CD8-positive, alpha-beta memory T cell (primary cell): ENCODE results near the gene LRRC37A3. TPM values are rescaled to one million over a fixed set of nuclear protein-coding genes. Genes with fewer than 3 reads are reported as not detected.
"Not testable (repeated sequence)": the region's sequence is repeated elsewhere in the genome, so short reads cannot be mapped to it uniquely, and the experiment has no call there.

Source experiments
- CTCF ChIA-PET: fragments of 350-600 bp; sonication (Branson Sonifier 250); formaldehyde crosslinking; loops from one replicate; lab custom pipeline; 2021; ENCODE audit warnings: antibody characterized with exemption; lab: Charles Lee
- POLR2A ChIA-PET: fragments of 350-600 bp; sonication (Branson Sonifier 250); formaldehyde crosslinking; loops from one replicate; lab custom pipeline; 2021; ENCODE audit warnings: antibody characterized with exemption; lab: Charles Lee
- DNase-seq, 5 donors: peaks; one replicate each; pipeline versions ENCODE4 v3.0.0 to v3.0.0-alpha.2; 2020 to 2022; ENCODE audit warnings: mixed read lengths in 1 of 5
- H3K27ac ChIP-seq: one replicate; pipeline ENCODE4 v1.7.0; 2013; ENCODE audit warnings: low read depth, mild to moderate bottlenecking, low read length, moderate library complexity
- H3K27me3 ChIP-seq: 2 replicates; pipeline ENCODE4 v1.7.0; 2013; ENCODE audit warnings: low read length, mild to moderate bottlenecking; ENCODE audit not compliant: insufficient read depth, poor library complexity, severe bottlenecking
- H3K36me3 ChIP-seq: 2 replicates; pipeline ENCODE4 v1.7.0; 2013; ENCODE audit warnings: mild to moderate bottlenecking, low read length, moderate library complexity; ENCODE audit not compliant: insufficient read depth
- H3K4me1 ChIP-seq: 2 replicates; pipeline ENCODE4 v1.7.0; 2013; ENCODE audit warnings: mild to moderate bottlenecking, low read length, moderate library complexity; ENCODE audit not compliant: insufficient read depth
- H3K4me3 ChIP-seq: 2 replicates; pipeline ENCODE4 v1.7.0; 2013; ENCODE audit warnings: mild to moderate bottlenecking, low read length
- H3K9me3 ChIP-seq: 2 replicates; pipeline ENCODE4 v1.7.0; 2013; ENCODE audit warnings: mild to moderate bottlenecking, low read length
- H3K27ac Mint-ChIP-seq, 8 donors: one replicate each; pipeline ENCODE4 v1.8.0; 2020 to 2021; ENCODE audit warnings: mixed read lengths in 8 of 8, mild to moderate bottlenecking in 6 of 8, inconsistent platforms in 3 of 8, moderate library complexity in 3 of 8
- H3K27me3 Mint-ChIP-seq, 2 donors: one replicate each; pipeline ENCODE4 v1.8.0; 2020 to 2021; ENCODE audit warnings: mixed read lengths in 2 of 2, mild to moderate bottlenecking in 1 of 2, moderate library complexity in 1 of 2
- H3K36me3 Mint-ChIP-seq, 3 donors: one replicate each; pipeline ENCODE4 v1.8.0; 2020 to 2021; ENCODE audit warnings: mixed read lengths in 3 of 3, inconsistent platforms in 1 of 3, mild to moderate bottlenecking in 1 of 3
- H3K4me1 Mint-ChIP-seq, 3 donors: one replicate each; pipeline ENCODE4 v1.8.0; 2020 to 2021; ENCODE audit warnings: mixed read lengths in 3 of 3, inconsistent platforms in 1 of 3, mild to moderate bottlenecking in 1 of 3
- H3K4me3 Mint-ChIP-seq, 7 donors: one replicate each; pipeline ENCODE4 v1.8.0; 2020 to 2021; ENCODE audit warnings: mixed read lengths in 7 of 7, mild to moderate bottlenecking in 6 of 7, moderate library complexity in 4 of 7, inconsistent platforms in 2 of 7
- H3K9me3 Mint-ChIP-seq, 5 donors: one replicate each; pipeline ENCODE4 v1.8.0; 2020 to 2022; ENCODE audit warnings: mixed read lengths in 5 of 5, mild to moderate bottlenecking in 3 of 5, moderate library complexity in 2 of 5, inconsistent platforms in 1 of 5
- polyA plus RNA-seq: library from polyadenylated mRNA; unstranded; fragments of 300-500 nt; fragmentation: Illumina TruSeq; gene quantifications from one replicate; pipeline ENCODE4 v1.2.3, GENCODE V29; 2021
- total RNA-seq, 2 experiments: library from RNA; stranded (reverse); gene quantifications; one replicate each; pipeline ENCODE4 v1.2.3, GENCODE V29; 2021

Gene LRRC37A3
- 1 to 10 TPM; 6.6 to 9.3 TPM for total RNA-seq
- polyA plus RNA-seq: 1.5 TPM

DNA sequence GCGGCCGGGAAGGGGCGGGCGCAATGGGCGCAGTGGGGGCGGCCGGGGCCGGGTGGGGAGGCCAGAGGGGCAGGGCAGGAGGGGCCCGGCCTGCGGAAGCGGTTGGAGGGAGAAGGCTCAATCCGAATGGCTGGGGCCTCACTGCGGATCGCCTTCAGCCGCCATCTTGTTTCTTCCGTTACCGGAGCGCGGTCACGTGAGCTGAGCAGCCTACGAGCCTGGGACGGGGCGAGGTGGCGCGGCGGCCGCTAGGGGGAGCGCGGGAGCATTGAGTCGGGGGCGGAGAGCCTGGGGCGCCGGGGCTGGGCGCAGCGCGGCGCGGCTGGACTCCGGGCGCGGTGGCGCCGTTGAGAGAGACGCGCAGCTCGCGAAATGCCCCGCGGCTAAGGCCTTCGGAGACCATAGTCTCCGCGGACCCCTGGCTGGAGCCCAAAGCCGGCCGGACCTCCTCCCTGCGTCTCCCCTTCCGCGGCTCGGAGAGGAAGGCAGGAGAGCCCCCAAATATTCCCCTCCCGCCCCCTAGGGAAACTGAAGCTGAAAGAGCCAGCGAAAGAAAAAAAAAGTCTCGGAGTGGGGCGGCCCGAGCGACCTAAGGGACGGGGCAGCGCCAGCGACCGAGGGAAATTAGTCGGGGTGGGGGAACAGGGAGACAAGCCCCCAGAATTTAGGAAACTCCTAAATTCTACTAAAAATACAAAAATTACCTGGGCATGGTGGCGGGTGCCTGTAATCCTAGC lies at the start of gene LRRC37A3:
Gene LRRC37A3, minus strand, starts transcription at position 190 of the 737 bp plus-strand sequence. CDS start 22,221 bp downstream, outside the sequence.
- Histone ChIP-seq H3K4me3 (peak within 1 kb of the TSS; percentile 65), H3K27ac (peak within 1 kb of the TSS; percentile 82)
- peak; percentile 94 to 100 (median 100) for DNase-seq
- not testable (repeated sequence) for H3K27me3 ChIP-seq, H3K27me3 Mint-ChIP-seq, H3K36me3 Mint-ChIP-seq, H3K9me3 ChIP-seq, H3K36me3 ChIP-seq, H3K9me3 Mint-ChIP-seq, H3K4me1 ChIP-seq
- ChIA-PET POLR2A (interaction anchor here (0.6 to 1.4 kb wide), 4 partner anchors 23 to 269 kb away, joined by 3 to 9 read pairs (median 5); partner anchors contain the start of gene GNA13), CTCF (interaction anchor here (0.6 to 2.4 kb wide), 17 partner anchors 13 to 254 kb away, joined by 3 to 13 read pairs (median 4); partner anchors contain the start of gene RGS9)
- Mint-ChIP-seq H3K27ac (peak within 1 kb of the TSS; percentile 90 to 98 (median 96)), H3K4me3 (peak within 1 kb of the TSS; percentile 88 to 97 (median 91)), H3K4me1 (peaks cover 3 to 14% (median 5%) of the 10 kb centered on the region in 3 donors)

DNA sequence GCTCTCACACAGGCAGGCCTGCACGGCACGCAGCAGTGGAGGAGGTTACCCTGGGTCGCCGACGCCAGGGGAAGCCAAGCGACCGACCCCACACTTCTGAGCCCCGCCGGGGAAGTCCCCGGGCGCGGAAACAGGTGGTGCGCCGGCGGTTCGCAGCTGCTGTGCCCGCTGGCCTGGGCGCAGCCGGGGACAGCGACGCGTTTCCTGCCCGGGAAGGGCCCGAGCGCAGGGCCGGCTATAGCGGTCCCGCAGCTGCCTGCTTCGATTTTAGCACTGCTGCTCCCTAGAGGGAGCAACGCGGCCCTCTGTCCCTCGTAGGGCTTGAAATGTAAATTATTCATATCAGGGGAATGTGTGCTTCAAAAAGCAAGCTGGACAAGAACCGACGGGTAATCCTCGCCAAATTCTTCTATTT lies 46.6 kb upstream of the LRRC37A3 start:
- peak overlapping the region; percentile 89 to 98 (median 98) for H3K27ac Mint-ChIP-seq
- POLR2A ChIA-PET: interaction anchor here (0.7 to 1.5 kb wide), 4 partner anchors 10 to 138 kb away, joined by 4 to 7 read pairs (median 5); no protein-coding TSS in a partner anchor

DNA sequence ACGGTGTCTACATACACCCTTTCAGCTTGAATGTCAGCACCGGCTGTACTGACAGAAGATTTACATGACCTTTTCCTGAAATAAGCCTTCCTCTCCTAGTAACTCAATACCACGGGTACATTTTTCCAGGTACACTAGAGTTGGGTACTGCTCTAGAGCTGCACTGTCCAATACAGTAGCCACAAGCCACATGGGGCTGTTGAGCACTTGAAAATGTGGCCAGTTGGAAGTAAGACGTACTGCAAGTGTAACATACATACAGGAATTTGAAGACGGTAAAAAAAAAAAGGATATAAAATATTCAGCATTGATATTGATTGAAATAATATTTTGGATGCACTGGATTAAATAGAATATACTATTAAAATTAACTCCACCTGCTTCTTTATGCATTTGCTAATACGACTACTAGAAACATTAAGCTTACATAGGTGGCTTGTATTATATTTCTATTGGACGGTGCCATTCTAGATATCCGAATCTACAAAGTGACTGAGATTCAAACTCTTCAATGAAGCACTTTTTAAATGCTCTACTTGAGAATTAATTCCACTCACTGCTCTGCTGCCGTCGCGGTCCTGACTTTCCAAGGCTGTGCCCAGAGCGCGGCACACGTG lies 46.1 kb upstream of the LRRC37A3 start:
- Mint-ChIP-seq H3K4me1 (peaks cover 58 to 75% (median 72%) of the 10 kb centered on the region in 3 donors), H3K27ac (peak overlapping the region; percentile 78 to 98 (median 96)), H3K4me3 (peak overlapping the region; percentile 29 to 70 (median 57))
- not testable (repeated sequence) for DNase-seq, H3K4me3 ChIP-seq, H3K9me3 Mint-ChIP-seq, H3K36me3 Mint-ChIP-seq, H3K36me3 ChIP-seq, H3K27me3 Mint-ChIP-seq, H3K9me3 ChIP-seq, H3K27me3 ChIP-seq
- H3K4me1 ChIP-seq: peaks cover 62% of the 10 kb centered on the region
- ChIA-PET POLR2A (interaction anchor here (0.7 to 1.5 kb wide), 4 partner anchors 11 to 139 kb away, joined by 4 to 7 read pairs (median 5); no protein-coding TSS in a partner anchor), CTCF (interaction anchor here (1.4 to 2.3 kb wide), 3 partner anchors 10 to 135 kb away, joined by 6 to 13 read pairs (median 12); no protein-coding TSS in a partner anchor)
- peak overlapping the region; percentile 48 for H3K27ac ChIP-seq

More for the DNA sequence above, 46.6 kb upstream of the LRRC37A3 start:
- not testable (repeated sequence) for H3K36me3 ChIP-seq, H3K27me3 ChIP-seq, H3K9me3 ChIP-seq, H3K36me3 Mint-ChIP-seq, H3K9me3 Mint-ChIP-seq, H3K27me3 Mint-ChIP-seq, H3K4me3 ChIP-seq
- CTCF ChIA-PET: interaction anchor here (1.4 to 2.3 kb wide), 4 partner anchors 10 to 135 kb away, joined by 3 to 13 read pairs (median 9); partner anchors contain the start of gene GNA13
- peaks cover 68% of the 10 kb centered on the region for H3K4me1 ChIP-seq
- DNase-seq: peak; percentile 78 to 94 (median 89)
- peak overlapping the region; percentile 48 for H3K27ac ChIP-seq
- Mint-ChIP-seq H3K4me1 (peaks cover 63 to 80% (median 77%) of the 10 kb centered on the region in 3 donors), H3K4me3 (peak overlapping the region; percentile 29 to 70 (median 58))

DNA sequence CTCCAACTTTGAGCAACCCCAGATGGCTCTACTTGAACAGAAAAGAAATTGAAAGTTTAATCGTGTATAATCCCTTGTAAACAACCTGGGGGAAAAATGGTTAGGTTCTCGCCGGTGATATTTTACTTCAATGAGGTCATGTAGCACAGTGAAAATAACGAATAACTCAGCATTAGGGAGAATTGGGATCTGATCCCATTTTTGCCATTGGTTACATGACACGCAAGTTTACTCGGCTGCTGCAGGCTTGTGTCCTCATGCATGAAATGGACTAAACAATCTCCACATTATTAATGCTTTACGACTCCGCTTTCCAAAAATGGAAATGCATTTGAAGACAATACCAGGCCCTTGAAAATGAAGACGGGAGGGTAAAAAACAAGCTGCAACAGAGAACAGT lies 45.5 kb upstream of the LRRC37A3 start:
- Histone ChIP-seq H3K27ac (no peak overlapping the region), H3K27me3 (no peaks in the 10 kb centered on the region), H3K9me3 (no peaks in the 10 kb centered on the region), H3K4me1 (peaks cover 57% of the 10 kb centered on the region), H3K4me3 (no peak overlapping the region), H3K36me3 (no peaks in the 10 kb centered on the region)
- Mint-ChIP-seq H3K9me3 (no peaks in the 10 kb centered on the region), H3K27me3 (no peaks in the 10 kb centered on the region), H3K36me3 (no peaks in the 10 kb centered on the region), H3K27ac (peak overlapping the region in 7 of 8 donors; percentile 93 to 98 (median 97)), H3K4me3 (peak overlapping the region in 2 of 7 donors; percentile 33 to 41), H3K4me1 (peaks cover 55 to 69% (median 66%) of the 10 kb centered on the region in 3 donors)
- ChIA-PET CTCF (interaction anchor here (1.4 to 2.3 kb wide), 3 partner anchors 11 to 136 kb away, joined by 6 to 13 read pairs (median 12); no protein-coding TSS in a partner anchor), POLR2A (interaction anchor here (1.3 kb wide), 1 partner anchor 21 kb away, joined by 5 read pairs; no protein-coding TSS in a partner anchor)
- no peak for DNase-seq

DNA sequence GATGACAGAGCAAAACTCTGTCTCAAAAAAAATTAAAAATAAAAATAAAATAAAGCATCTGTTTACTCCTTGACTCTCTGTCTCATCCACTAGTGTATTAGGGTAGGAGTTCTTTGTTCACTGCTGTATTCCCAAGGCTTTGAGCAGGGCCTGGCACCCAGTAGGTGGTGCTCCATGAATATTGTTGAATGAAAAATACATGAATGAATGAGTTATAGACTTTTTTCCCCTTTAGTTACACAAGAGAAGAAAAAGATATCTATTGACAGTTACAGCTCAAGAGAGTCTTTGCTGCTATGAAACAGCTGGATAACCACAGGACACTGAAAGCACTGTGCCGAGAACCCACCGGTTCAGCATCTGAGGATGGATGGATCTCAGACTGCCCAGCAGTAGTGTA lies 44.5 kb upstream of the LRRC37A3 start:
- H3K4me1 Mint-ChIP-seq: peaks cover 48 to 61% (median 58%) of the 10 kb centered on the region in 3 donors
- POLR2A ChIA-PET: not testable (repeated sequence)
- CTCF ChIA-PET: interaction anchor here (2.3 to 2.9 kb wide), 2 partner anchors 11 to 137 kb away, joined by 7 to 13 read pairs; no protein-coding TSS in a partner anchor

DNA sequence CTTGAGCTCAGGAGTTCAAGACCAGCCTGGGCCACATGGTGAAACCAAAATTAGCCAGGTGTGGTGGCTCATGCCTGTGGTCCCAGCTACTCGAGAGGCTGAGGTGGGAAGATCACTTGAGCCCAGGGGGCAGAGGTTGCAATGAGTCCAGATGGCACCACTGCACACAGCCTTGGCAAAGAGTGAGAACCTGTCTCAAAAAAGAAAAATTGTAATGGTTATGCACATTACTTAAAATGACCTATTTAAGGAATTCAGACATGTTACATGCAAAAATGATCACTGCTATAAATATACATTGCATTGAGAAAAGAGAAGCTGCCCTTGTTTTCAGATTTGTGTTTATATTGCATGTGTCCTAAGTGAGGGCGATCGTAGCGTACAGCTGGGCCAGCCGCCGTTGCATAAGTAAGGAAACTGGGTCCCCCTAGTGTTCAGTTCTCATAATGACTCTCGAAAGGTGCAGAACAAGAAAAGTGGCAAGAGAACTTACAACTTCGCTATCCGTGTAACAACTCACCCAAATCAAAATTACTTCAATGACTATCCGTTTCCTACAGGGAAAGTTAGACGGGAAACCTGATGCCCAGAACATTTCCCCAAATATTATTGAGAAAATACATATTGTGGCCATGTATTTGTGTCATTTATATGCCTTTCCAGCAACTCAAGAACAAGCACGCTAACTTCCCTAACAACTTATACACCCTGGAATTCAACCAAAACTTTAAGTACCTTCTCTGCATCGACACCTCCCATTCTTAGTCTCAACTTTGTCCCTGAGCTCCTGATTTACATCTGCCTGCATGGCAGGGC lies 42.5 kb upstream of the LRRC37A3 start:
- Mint-ChIP-seq H3K4me1 (peaks cover 27 to 41% (median 38%) of the 10 kb centered on the region in 3 donors), H3K4me3 (peak overlapping the region in 1 of 7 donors; percentile 32), H3K27ac (peak overlapping the region in 7 of 8 donors; percentile 9 to 89 (median 66))
- H3K9me3 Mint-ChIP-seq, H3K4me3 ChIP-seq, H3K27ac ChIP-seq, H3K9me3 ChIP-seq, H3K27me3 Mint-ChIP-seq, H3K36me3 Mint-ChIP-seq, POLR2A ChIA-PET, H3K27me3 ChIP-seq, H3K36me3 ChIP-seq: not testable (repeated sequence)
- H3K4me1 ChIP-seq: peaks cover 28% of the 10 kb centered on the region
- CTCF ChIA-PET: interaction anchor here (0.8 to 3.2 kb wide), 15 partner anchors 9 to 221 kb away, joined by 3 to 16 read pairs (median 6); partner anchors contain the start of genes LRRC37A3 and RGS9
- peak in 4 of 5 donors; percentile 49 to 80 (median 64) for DNase-seq

More for the DNA sequence above, 44.5 kb upstream of the LRRC37A3 start:
- not testable (repeated sequence) for H3K27me3 Mint-ChIP-seq, H3K27ac ChIP-seq, H3K36me3 ChIP-seq, H3K4me3 ChIP-seq, H3K27me3 ChIP-seq, H3K9me3 ChIP-seq, H3K4me3 Mint-ChIP-seq, DNase-seq, H3K9me3 Mint-ChIP-seq, H3K36me3 Mint-ChIP-seq
- peak overlapping the region in 6 of 8 donors; percentile 67 to 98 (median 86) for H3K27ac Mint-ChIP-seq
- H3K4me1 ChIP-seq: peaks cover 48% of the 10 kb centered on the region

DNA sequence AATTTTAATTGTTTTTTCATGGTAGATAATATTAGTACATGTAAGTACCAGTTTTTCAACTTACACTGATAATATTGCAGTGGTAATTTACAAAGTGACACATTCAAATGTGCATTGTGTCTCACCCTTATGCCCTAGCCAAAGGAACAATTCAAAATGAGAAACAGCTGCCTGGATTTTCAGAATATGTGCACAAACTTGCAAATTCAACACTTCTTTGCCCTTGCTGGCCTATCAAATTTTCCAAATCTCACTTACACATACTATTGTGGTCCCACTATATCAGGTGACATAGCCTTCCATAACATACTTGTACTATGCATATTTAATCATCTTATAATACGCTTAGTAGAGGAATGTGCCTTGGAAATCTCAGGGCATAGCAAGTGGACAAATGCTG lies 32.6 kb upstream of the LRRC37A3 start:
- ChIA-PET CTCF (no interaction called here), POLR2A (no interaction called here)
- no peaks in the 10 kb centered on the region for H3K27me3 Mint-ChIP-seq
- Histone ChIP-seq H3K27me3 (no peaks in the 10 kb centered on the region), H3K4me3 (no peak overlapping the region), H3K4me1 (no peaks in the 10 kb centered on the region), H3K36me3 (no peaks in the 10 kb centered on the region), H3K27ac (no peak overlapping the region), H3K9me3 (no peaks in the 10 kb centered on the region)
- no peak for DNase-seq
- no peaks in the 10 kb centered on the region for H3K36me3 Mint-ChIP-seq
- no peaks in the 10 kb centered on the region for H3K4me1 Mint-ChIP-seq
- no peak overlapping the region for H3K27ac Mint-ChIP-seq
- no peak overlapping the region for H3K4me3 Mint-ChIP-seq
- H3K9me3 Mint-ChIP-seq: no peaks in the 10 kb centered on the region
